ENCODE measurements around the gene ITGAD. TPM values are rescaled to one million over a fixed set of nuclear protein-coding genes. Genes with fewer than 3 reads are reported as not detected.

ITGAD gene
- not detected in 2 replicates for total RNA-seq

DNA sequence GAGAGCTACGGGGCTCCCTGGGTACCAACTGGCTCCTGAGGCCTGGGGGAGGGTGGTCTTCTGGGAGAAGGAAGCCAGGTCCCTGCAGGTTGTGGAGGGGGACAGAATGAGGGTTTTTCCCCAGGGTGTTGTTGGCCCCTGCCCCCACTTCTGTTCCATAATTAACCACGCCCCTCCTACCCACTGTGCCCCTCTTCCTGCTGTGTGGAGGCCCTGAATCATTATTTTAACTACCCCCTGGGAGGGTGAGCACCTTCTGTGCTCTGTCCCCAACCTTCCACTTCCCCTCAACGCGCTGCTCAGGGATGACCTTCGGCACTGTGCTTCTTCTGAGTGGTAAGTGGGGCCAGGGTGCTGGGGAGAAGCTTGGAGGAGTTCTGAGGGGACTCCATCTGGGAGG, at the start of gene ITGAD:
ITGAD (plus strand) TSS at position 280 of the 400 bp plus-strand sequence; CDS start at position 306, 26 bp downstream.

GRCh38 chr16:31354394-31355291, 38.5 kb upstream of the ITGAD start, which contains the start of gene ITGAX:
Gene ITGAX (plus strand): TSS chr16:31355176. CDS start chr16:31355255, 79 bp downstream.

DNA sequence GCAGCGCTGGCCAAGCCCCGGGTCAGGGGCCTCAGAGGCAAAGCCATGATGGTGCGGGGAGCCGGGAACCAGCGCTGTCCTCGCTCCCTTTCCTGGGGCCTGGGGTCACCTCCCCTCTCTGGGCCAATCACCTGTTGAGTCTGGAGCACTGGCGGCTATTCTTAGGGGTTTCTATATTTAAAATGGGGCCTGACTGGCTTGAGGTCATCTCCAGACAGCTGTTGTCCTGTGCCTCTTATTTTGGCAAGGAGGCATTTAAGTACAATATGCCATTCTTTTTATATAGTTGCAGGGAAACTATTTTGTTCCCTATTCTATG, 35.1 kb downstream of the ITGAD start, which contains the start of gene COX6A2:
COX6A2 (minus strand) TSS at position 82 of the 319 bp plus-strand sequence; CDS start at position 47, 35 bp downstream.

DNA sequence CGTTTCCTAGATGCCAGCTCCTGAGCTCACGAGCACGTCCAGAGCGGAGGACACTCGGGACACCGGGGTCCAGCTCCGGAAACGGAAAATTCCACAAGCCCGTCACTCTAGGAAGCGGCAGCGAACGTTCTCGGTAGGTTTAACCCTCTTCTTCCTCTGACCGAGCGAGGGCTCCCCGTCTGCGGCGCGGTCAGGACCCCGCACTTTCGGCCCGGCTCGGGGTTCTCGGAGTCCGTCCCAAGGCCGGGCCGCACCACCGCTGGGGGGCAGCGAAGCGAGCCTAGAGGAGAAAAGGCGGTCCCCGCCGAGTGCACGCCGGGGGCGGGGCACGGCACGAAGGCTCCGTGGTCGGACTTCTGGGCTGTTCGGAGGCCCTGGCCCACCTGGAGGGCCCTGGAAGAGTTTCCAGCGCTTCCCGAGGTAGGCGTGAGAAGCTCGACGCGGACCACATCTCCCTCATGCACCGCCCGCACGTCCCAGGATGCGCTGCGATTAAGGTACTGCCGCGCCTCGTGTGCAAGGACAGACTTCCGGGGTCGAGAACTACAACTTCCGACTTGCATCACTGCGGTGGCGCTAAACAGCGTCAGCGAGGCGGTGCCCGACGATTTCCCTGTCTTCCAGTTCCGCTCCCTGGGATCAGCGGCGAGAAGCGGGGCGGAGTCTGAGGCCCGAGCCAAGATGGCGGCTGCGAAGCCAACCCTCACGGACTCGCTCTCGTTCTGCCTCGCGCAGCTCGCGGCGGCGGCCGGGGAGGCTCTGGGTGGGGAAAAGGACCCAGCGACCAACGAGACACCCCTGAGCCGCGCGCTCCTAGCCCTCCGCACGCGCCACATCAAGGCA, 65.9 kb downstream of the ITGAD start, which contains the start of gene ARMC5:
ARMC5 (plus strand) TSS at position 658 of the 843 bp plus-strand sequence; CDS start at position 682, 24 bp downstream.

DNA sequence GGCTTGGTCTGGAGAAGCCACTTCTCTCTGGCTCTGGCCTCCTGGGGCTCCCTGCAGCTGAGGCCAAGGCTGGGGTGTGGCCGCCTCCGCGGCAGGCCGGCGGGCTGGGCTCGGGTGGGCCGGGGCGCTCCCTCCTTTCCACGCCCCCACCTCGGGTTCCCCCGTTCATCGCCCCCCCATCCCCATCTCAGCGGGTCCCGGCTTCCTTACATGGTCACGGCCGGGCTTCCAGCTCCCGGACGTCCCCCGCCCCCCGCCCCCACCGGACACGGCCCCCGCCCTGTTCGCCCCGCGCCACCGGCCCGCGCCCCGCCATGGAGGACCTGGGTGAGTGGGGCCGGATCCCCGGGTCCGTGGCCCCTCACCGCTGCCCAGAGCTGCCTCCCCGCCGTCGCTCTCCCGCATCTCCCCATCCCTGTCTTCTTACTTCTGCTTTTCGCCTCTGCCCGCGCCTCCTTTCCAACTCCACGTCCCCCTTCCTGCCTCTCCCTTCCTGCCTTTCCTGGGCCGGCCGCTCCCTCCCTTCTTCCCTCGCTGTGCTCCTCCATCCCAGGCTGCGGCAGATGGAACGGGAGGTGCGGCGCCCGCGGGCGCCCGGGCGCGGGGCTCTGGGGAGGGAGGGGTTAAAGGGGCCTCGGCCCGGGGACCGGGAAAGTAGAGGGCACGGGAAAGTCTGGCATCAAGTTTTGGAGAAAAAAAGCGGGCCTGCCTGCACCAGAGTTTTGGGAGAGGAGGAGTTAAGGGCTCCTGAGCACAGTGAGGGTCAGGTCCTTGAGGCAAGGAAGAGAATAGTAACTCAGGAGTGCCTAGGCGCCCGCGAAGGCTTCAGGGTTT, 79.0 kb downstream of the ITGAD start, which contains the start of gene TGFB1I1:
TGFB1I1 (plus strand) TSS at position 278 of the 834 bp plus-strand sequence; CDS start at position 315, 37 bp downstream.

Other genes with a start within 250 kb of the ITGAD start
- 0.18 and 2.0 TPM in 2 replicates for gene PRSS36, start 243.3 kb upstream of the ITGAD start, total RNA-seq
- gene FUS, start 213.2 kb upstream of the ITGAD start, total RNA-seq: 52.8 and 55.5 TPM in 2 replicates
- 87.2 and 112 TPM in 2 replicates for gene PYCARD, start 190.6 kb upstream of the ITGAD start, total RNA-seq
- not detected in 2 replicates for gene TRIM72, start 179.2 kb upstream of the ITGAD start, total RNA-seq
- not detected in 2 replicates for gene PYDC1, start 176.2 kb upstream of the ITGAD start, total RNA-seq
- gene ITGAM, start 133.4 kb upstream of the ITGAD start, total RNA-seq: not detected in 2 replicates
- gene ITGAX, start 38.2 kb upstream of the ITGAD start, total RNA-seq: 0.86 and 1.9 TPM in 2 replicates
- not detected in 2 replicates for gene COX6A2, start 35.0 kb downstream of the ITGAD start, total RNA-seq
- gene ZNF843, start 49.5 kb downstream of the ITGAD start, total RNA-seq: 0.29 and 0.71 TPM in 2 replicates
- 7.6 and 8.4 TPM in 2 replicates for gene ARMC5, start 66.2 kb downstream of the ITGAD start, total RNA-seq
- gene TGFB1I1, start 78.8 kb downstream of the ITGAD start, total RNA-seq: 137 and 162 TPM in 2 replicates
- not detected in 2 replicates for gene SLC5A2, start 89.8 kb downstream of the ITGAD start, total RNA-seq
- 66.6 and 92.8 TPM in 2 replicates for gene RUSF1, start 115.1 kb downstream of the ITGAD start, total RNA-seq
- gene AHSP, start 134.6 kb downstream of the ITGAD start, total RNA-seq: not detected in 2 replicates